GM12878 (cell line): ENCODE measurements around the gene TEX54. TPM values are rescaled to one million over a fixed set of nuclear protein-coding genes. Genes with fewer than 3 reads are reported as not detected.
A peak's percentile ranks its signal among the peaks of the same experiment; 100 is the strongest.

Experiments
- ASH2L ChIP-seq: fragments of 300-600, 200-600 bp; sonication (generic); IDR thresholded peaks from 2 replicates; pipeline ENCODE4 v1.6.1; 2017; ENCODE audit warnings: low read depth, mild to moderate bottlenecking, borderline replicate concordance
- ATF7 ChIP-seq: fragments of 450-650 bp; IDR thresholded peaks from 2 replicates; pipeline ENCODE4 v1.6.1; 2016; ENCODE audit warnings: low read depth, mild to moderate bottlenecking
- CEBPZ ChIP-seq: fragments of 150-350 bp; IDR thresholded peaks from 2 replicates; pipeline ENCODE4 v1.6.1; 2016; ENCODE audit warnings: low read depth, low read length
- E2F4 ChIP-seq: IDR thresholded peaks from 2 replicates; pipeline ENCODE4 v1.6.1; 2012; ENCODE audit warnings: low read depth, low read length, improper control_type of control experiment
- FOS ChIP-seq: IDR thresholded peaks from 3 replicates; pipeline ENCODE4 v1.6.1; 2011; ENCODE audit warnings: borderline replicate concordance; ENCODE audit not compliant: insufficient read length; ENCODE audit errors: extremely low read depth
- IRF5 ChIP-seq: fragments of 450-650 bp; IDR thresholded peaks from 2 replicates; pipeline ENCODE4 v1.6.1; 2017; ENCODE audit warnings: borderline replicate concordance
- JUNB ChIP-seq: IDR thresholded peaks from 2 replicates; pipeline ENCODE4 v1.6.1; 2016; ENCODE audit warnings: antibody characterized with exemption, mild to moderate bottlenecking
- JUND ChIP-seq: IDR thresholded peaks from 2 replicates; pipeline ENCODE4 v1.6.1; 2012; ENCODE audit warnings: low read depth, mild to moderate bottlenecking, low read length, improper control_type of control experiment, moderate library complexity
- KLF5 ChIP-seq: fragments of 450-650 bp; IDR thresholded peaks from 2 replicates; pipeline ENCODE4 v1.6.1; 2014; ENCODE audit warnings: mild to moderate bottlenecking; ENCODE audit not compliant: partially characterized antibody
- PRDM15 ChIP-seq: fragments of 450-650 bp; formaldehyde crosslinking; IDR thresholded peaks from 2 replicates; pipeline ENCODE4 v1.4.0; 2020; ENCODE audit warnings: mild to moderate bottlenecking, moderate library complexity
- RB1 ChIP-seq: fragments of 450-650 bp; formaldehyde crosslinking; IDR thresholded peaks from 2 replicates; pipeline ENCODE4 v1.6.1; 2017; ENCODE audit warnings: mild to moderate bottlenecking, borderline replicate concordance
- RELB ChIP-seq: fragments of 450-650 bp; IDR thresholded peaks from 2 replicates; pipeline ENCODE4 v1.6.1; 2017; ENCODE audit warnings: low read depth, mild to moderate bottlenecking, moderate library complexity
- SMC3 ChIP-seq: IDR thresholded peaks from 2 replicates; pipeline ENCODE4 v1.6.1; 2011; ENCODE audit warnings: low read length, improper control_type of control experiment, borderline replicate concordance
- SPI1 ChIP-seq: IDR thresholded peaks from 2 replicates; pipeline ENCODE4 v1.6.1; 2011; ENCODE audit warnings: low read depth, mild to moderate bottlenecking, low read length, moderate library complexity, borderline replicate concordance; ENCODE audit not compliant: insufficient read depth
- STAT3 ChIP-seq: IDR thresholded peaks from 2 replicates; pipeline ENCODE4 v1.6.1; 2011; ENCODE audit warnings: low read depth, low read length, improper control_type of control experiment
- TCF12 ChIP-seq: IDR thresholded peaks from 2 replicates; pipeline ENCODE4 v1.6.1; 2011; ENCODE audit warnings: low read depth, mild to moderate bottlenecking, low read length
- YBX1 ChIP-seq: fragments of 450-650 bp; IDR thresholded peaks from 2 replicates; pipeline ENCODE4 v1.6.1; 2016; ENCODE audit warnings: antibody characterized with exemption
- ZBED1 ChIP-seq: IDR thresholded peaks from 2 replicates; pipeline ENCODE4 v1.6.1; 2016; ENCODE audit warnings: borderline replicate concordance
- ZNF24 ChIP-seq: fragments of 450-650 bp; IDR thresholded peaks from 2 replicates; pipeline ENCODE4 v1.6.1; 2017; ENCODE audit warnings: antibody characterized with exemption, mild to moderate bottlenecking
- polyA plus RNA-seq, 11 experiments: library from polyadenylated mRNA; depleted of rRNA in 4 of 11; unstranded in 6 of 11; stranded (reverse) in 5 of 11; fragments of >200 nt; fragmentation: Nextera tagmentation in 4 of 11; fragmentation: Illumina TruSeq in 1 of 11; extraction: Ambion mirVana in 4 of 11; extraction: Trizol in 1 of 11; gene quantifications; 1 replicate in 1 of 11; 2 replicates in 10 of 11; pipeline versions ENCODE4 v1.2.1 to v1.2.3, GENCODE V29; 2011 to 2016; ENCODE audit warnings: inconsistent platforms in 2 of 11, missing spikeins in 2 of 11, low read depth in 1 of 11
- total RNA-seq, 4 experiments: library from RNA; depleted of rRNA in 3 of 4; stranded (reverse); fragments of >200 nt in 3 of 4; fragmentation: Illumina TruSeq in 1 of 4; extraction: Trizol in 1 of 4; gene quantifications; 2 replicates each; pipeline versions ENCODE4 v1.2.1 to v1.2.3, GENCODE V29; 2013 to 2021

TEX54 gene
- total and polyA plus RNA-seq, 10 of the 15 experiments (the other 5 are each of a cell fraction or from before 2014, with no cell fraction given) = 0.38 to 0.68 (median 0.51) TPM; not detected in 7

- no peak for TF ChIP-seq SPI1
- TF ChIP-seq FOS = no peak
- TF ChIP-seq ASH2L = no peak
- TF ChIP-seq ZNF24 = no peak
- peak; percentile 91 for TF ChIP-seq E2F4
- TF ChIP-seq YBX1 = no peak
- no peak for TF ChIP-seq CEBPZ
- TF ChIP-seq JUND = no peak; the same call in 1 of the 2 replicates
- no peak for TF ChIP-seq PRDM15
- TF ChIP-seq ZBED1 = peak; percentile 98
- TF ChIP-seq STAT3 = no peak
- peak; percentile 42 for TF ChIP-seq JUNB
- TF ChIP-seq RB1 = peak; percentile 93; the same call in 1 of the 2 replicates
- TF ChIP-seq RELB = peak; percentile 49
- peak; percentile 85 for TF ChIP-seq ATF7
- TF ChIP-seq SMC3 = no peak
- peak; percentile 34; the same call in 1 of the 2 replicates for TF ChIP-seq IRF5
- peak; percentile 58; the same call in 1 of the 2 replicates for TF ChIP-seq TCF12
- TF ChIP-seq KLF5 = peak; percentile 10
These were observed 23.1 kb upstream of the TEX54 start (continued) for GRCh38 chr11:62855571-62856332.
